ENCODE data around the gene IFFO2. TPM values are rescaled to one million over a fixed set of nuclear protein-coding genes. Genes with fewer than 3 reads are reported as not detected.

IFFO2 gene
- total and polyA plus RNA-seq, 2 of the 13 experiments (the other 11 are each of a cell fraction or from before 2014, with no cell fraction given) = 7.3 to 16.7 TPM

DNA sequence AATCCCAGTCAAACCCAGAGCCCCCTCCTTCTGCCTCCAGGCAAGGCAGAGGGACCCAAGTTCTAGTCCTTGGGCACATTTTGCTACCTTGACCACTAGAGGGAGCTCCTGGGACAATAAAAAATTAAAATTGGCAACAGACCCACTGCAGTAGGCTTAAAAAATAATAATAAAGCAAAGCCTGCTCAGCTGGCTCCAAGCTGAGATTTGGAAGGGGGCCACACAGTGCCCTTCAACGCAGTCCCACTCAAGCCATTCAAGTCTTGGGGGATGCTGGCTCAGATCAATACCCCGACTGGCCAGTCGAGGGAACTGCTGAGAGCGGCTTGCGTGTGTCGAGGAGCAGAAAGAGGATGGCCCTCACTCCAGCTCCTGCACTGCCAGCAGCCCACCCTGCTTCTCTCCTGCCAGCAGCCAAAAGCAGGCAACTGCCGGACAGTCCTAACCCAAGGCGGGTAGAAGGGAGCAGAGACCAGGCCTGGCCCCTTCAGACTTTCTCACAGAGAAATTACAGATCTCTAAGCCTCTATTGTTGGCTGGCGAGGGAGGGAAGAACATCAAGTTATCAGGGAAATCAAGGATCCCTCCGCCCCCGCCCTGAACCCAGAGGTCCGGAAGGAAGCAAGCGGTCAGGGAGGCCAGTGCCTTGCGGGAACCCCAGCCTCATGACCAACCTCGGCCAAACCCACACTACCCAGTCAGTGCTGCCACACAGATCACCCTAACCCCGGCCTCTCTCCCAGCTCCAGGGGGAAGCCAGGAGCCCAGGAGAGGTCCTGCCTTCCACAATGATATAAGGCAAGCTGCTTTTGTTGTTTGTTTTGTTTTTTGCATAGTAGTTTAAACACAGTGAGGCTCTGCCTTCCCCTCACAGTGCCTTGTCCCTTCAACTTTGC is 49.2 kb downstream of the IFFO2 start:
- Histone ChIP-seq H3K4me3 (replicated peaks in 1 of 3; ENCODE audit: insufficient read depth in 1 of 3, low read depth in 2 of 3, low read length in 3 of 3) (no peak overlapping the region), H2AFZ (ENCODE audit: low read length) (no peak overlapping the region), H3K27ac (ENCODE audit: extremely low read length, insufficient read depth, low read length) (no peak overlapping the region), H3K36me3 (replicated peaks in 1 of 2; ENCODE audit: control insufficient read depth in 1 of 2, insufficient read depth in 2 of 2, low read length in 2 of 2) (peaks cover 13 to 41% of the 10 kb centered on the region in 2 experiments; a peak in 4 of 5 replicates), H3K9me3 (ENCODE audit: low read length) (no peaks in the 10 kb centered on the region), H3K4me1 (ENCODE audit: insufficient read depth, low read length) (peaks cover 11% of the 10 kb centered on the region), H4K20me1 (ENCODE audit: insufficient read depth, low read length) (no peaks in the 10 kb centered on the region; the same call in 1 of the 2 replicates), H3K79me2 (ENCODE audit: insufficient read depth, low read length) (no peaks in the 10 kb centered on the region), H3K9ac (ENCODE audit: insufficient read depth, low read depth, low read length) (no peak overlapping the region), H3K27me3 (ENCODE audit: control insufficient read depth in 1 of 2, insufficient read depth in 2 of 2, low read length in 2 of 2) (no peaks in the 10 kb centered on the region), H3K4me2 (ENCODE audit: low read depth, low read length) (no peak overlapping the region)
- ChIA-PET CTCF (ENCODE audit: low intra/inter-chr PET ratio, low total read pairs) (interaction anchor here (0.7 to 2.2 kb wide), 4 partner anchors 23 to 175 kb away, joined by 3 to 14 read pairs (median 3); no protein-coding TSS in a partner anchor), POLR2A (no interaction called here)
- FAIRE-seq = peak; percentile 32
- peak; percentile 40 for DNase-seq (ENCODE audit: low spot score)
- WGBS (ENCODE audit: low lambda C conversion rate) = 88% methylated on average over 16 of the region's 16 CpGs
- in situ Hi-C loops (cut with HindIII; ENCODE audit: extremely low pct_ligation_motif_present, low pct_unique_long_range_greater_than_20kb) = loop anchor here (5.0 kb wide), 1 partner anchor 40 kb away; no protein-coding TSS in a partner anchor
- intact Hi-C loops (cut with micrococcal nuclease; ENCODE audit: unreplicated experiment) = loop anchor here (2.0 kb wide), 1 partner anchor 44 kb away; no protein-coding TSS in a partner anchor
- ATAC-seq = peak; percentile 11; the same call in 1 of the 3 replicates
- BruUV-seq (replicated peaks) = no TSS peak
- TF ChIP-seq YY1 (IDR thresholded peaks at IDR 0.05; ENCODE audit: insufficient read depth, insufficient replicate concordance, low read depth, low read length) = peak; percentile 27
- TF ChIP-seq, protein P1, sequence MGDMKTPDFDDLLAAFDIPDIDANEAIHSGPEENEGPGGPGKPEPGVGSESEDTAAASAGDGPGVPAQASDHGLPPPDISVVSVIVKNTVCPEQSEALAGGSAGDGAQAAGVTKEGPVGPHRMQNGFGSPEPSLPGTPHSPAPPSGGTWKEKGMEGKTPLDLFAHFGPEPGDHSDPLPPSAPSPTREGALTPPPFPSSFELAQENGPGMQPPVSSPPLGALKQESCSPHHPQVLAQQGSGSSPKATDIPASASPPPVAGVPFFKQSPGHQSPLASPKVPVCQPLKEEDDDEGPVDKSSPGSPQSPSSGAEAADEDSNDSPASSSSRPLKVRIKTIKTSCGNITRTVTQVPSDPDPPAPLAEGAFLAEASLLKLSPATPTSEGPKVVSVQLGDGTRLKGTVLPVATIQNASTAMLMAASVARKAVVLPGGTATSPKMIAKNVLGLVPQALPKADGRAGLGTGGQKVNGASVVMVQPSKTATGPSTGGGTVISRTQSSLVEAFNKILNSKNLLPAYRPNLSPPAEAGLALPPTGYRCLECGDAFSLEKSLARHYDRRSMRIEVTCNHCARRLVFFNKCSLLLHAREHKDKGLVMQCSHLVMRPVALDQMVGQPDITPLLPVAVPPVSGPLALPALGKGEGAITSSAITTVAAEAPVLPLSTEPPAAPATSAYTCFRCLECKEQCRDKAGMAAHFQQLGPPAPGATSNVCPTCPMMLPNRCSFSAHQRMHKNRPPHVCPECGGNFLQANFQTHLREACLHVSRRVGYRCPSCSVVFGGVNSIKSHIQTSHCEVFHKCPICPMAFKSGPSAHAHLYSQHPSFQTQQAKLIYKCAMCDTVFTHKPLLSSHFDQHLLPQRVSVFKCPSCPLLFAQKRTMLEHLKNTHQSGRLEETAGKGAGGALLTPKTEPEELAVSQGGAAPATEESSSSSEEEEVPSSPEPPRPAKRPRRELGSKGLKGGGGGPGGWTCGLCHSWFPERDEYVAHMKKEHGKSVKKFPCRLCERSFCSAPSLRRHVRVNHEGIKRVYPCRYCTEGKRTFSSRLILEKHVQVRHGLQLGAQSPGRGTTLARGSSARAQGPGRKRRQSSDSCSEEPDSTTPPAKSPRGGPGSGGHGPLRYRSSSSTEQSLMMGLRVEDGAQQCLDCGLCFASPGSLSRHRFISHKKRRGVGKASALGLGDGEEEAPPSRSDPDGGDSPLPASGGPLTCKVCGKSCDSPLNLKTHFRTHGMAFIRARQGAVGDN (CRISPR knock-in tag; IDR thresholded peaks at IDR 0.05) = peak; percentile 30; the same call in 1 of the 2 replicates
- TF ChIP-seq, protein P2, sequence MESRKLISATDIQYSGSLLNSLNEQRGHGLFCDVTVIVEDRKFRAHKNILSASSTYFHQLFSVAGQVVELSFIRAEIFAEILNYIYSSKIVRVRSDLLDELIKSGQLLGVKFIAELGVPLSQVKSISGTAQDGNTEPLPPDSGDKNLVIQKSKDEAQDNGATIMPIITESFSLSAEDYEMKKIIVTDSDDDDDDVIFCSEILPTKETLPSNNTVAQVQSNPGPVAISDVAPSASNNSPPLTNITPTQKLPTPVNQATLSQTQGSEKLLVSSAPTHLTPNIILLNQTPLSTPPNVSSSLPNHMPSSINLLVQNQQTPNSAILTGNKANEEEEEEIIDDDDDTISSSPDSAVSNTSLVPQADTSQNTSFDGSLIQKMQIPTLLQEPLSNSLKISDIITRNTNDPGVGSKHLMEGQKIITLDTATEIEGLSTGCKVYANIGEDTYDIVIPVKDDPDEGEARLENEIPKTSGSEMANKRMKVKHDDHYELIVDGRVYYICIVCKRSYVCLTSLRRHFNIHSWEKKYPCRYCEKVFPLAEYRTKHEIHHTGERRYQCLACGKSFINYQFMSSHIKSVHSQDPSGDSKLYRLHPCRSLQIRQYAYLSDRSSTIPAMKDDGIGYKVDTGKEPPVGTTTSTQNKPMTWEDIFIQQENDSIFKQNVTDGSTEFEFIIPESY (CRISPR knock-in tag; IDR thresholded peaks at IDR 0.05) = 0 out of 2 replicates have a peak, but pooled peaks have one; percentile 15
- no peak for TF ChIP-seq HOXA9 (CRISPR knock-in tag; IDR thresholded peaks at IDR 0.05; ENCODE audit: borderline replicate concordance)
- peak; percentile 67 for TF ChIP-seq RAD21 (CRISPR knock-in tag; IDR thresholded peaks at IDR 0.05)
- peak; percentile 58 for TF ChIP-seq STAG1 (CRISPR knock-in tag; IDR thresholded peaks at IDR 0.05)
- TF ChIP-seq, protein P3, sequence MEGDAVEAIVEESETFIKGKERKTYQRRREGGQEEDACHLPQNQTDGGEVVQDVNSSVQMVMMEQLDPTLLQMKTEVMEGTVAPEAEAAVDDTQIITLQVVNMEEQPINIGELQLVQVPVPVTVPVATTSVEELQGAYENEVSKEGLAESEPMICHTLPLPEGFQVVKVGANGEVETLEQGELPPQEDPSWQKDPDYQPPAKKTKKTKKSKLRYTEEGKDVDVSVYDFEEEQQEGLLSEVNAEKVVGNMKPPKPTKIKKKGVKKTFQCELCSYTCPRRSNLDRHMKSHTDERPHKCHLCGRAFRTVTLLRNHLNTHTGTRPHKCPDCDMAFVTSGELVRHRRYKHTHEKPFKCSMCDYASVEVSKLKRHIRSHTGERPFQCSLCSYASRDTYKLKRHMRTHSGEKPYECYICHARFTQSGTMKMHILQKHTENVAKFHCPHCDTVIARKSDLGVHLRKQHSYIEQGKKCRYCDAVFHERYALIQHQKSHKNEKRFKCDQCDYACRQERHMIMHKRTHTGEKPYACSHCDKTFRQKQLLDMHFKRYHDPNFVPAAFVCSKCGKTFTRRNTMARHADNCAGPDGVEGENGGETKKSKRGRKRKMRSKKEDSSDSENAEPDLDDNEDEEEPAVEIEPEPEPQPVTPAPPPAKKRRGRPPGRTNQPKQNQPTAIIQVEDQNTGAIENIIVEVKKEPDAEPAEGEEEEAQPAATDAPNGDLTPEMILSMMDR (CRISPR knock-in tag; IDR thresholded peaks at IDR 0.05) = peak; percentile 74
- peak; percentile 34 for TF ChIP-seq XRCC5 (optimal IDR thresholded peaks at IDR 0.05; ENCODE audit: low read length)
- TF ChIP-seq SMC3 (IDR thresholded peaks at IDR 0.05; ENCODE audit: low read length) = peak; percentile 25; the same call in 1 of the 2 replicates
- TF ChIP-seq, protein P4, sequence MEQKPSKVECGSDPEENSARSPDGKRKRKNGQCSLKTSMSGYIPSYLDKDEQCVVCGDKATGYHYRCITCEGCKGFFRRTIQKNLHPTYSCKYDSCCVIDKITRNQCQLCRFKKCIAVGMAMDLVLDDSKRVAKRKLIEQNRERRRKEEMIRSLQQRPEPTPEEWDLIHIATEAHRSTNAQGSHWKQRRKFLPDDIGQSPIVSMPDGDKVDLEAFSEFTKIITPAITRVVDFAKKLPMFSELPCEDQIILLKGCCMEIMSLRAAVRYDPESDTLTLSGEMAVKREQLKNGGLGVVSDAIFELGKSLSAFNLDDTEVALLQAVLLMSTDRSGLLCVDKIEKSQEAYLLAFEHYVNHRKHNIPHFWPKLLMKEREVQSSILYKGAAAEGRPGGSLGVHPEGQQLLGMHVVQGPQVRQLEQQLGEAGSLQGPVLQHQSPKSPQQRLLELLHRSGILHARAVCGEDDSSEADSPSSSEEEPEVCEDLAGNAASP (CRISPR knock-in tag; IDR thresholded peaks at IDR 0.05; ENCODE audit: borderline replicate concordance) = 0 out of 2 replicates have a peak, but pooled peaks have one; percentile 22
- no peak for TF ChIP-seq KDM2A (CRISPR knock-in tag; IDR thresholded peaks at IDR 0.05; ENCODE audit: borderline replicate concordance, low read depth)
- no peak for TF ChIP-seq STAT5B (CRISPR knock-in tag; IDR thresholded peaks at IDR 0.05)
